A549 (cell line): Measurements from ENCODE around the gene GALNT14.

Experiments used
- POLR2A ChIP-seq: IDR thresholded peaks from 2 replicates; pipeline ENCODE4 v1.6.1; 2012; ENCODE audit warnings: mild to moderate bottlenecking, low read length
- TF ChIP-seq, protein P1 (sequence below): fragments of >200 bp; sonication (Bioruptor Twin); formaldehyde crosslinking; IDR thresholded peaks from 3 replicates; pipeline ENCODE4 v1.5.1; 2016

- TF ChIP-seq, protein P1, sequence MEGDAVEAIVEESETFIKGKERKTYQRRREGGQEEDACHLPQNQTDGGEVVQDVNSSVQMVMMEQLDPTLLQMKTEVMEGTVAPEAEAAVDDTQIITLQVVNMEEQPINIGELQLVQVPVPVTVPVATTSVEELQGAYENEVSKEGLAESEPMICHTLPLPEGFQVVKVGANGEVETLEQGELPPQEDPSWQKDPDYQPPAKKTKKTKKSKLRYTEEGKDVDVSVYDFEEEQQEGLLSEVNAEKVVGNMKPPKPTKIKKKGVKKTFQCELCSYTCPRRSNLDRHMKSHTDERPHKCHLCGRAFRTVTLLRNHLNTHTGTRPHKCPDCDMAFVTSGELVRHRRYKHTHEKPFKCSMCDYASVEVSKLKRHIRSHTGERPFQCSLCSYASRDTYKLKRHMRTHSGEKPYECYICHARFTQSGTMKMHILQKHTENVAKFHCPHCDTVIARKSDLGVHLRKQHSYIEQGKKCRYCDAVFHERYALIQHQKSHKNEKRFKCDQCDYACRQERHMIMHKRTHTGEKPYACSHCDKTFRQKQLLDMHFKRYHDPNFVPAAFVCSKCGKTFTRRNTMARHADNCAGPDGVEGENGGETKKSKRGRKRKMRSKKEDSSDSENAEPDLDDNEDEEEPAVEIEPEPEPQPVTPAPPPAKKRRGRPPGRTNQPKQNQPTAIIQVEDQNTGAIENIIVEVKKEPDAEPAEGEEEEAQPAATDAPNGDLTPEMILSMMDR: no peak
- no peak for TF ChIP-seq POLR2A
Observed at GRCh38 chr2:31065356-31065755, 72.9 kb downstream of the GALNT14 start.
